Myocyte (in vitro differentiated cells): ENCODE results near the gene AFF1. TPM values are rescaled to one million over a fixed set of nuclear protein-coding genes. Genes with fewer than 3 reads are reported as not detected.

Source experiments
- total RNA-seq: library from RNA; depleted of rRNA; stranded (reverse); fragments of >200 nt; gene quantifications from 2 replicates; pipeline ENCODE4 v1.2.3, GENCODE V29; 2014

Gene AFF1
- total RNA-seq, 1 donor from 2014 or later: 13.7 TPM

Other genes starting within 250 kb of the AFF1 start
- not detected in 2 replicates for gene SLC10A6, start 85.6 kb upstream of the AFF1 start, total RNA-seq
- 0.21 TPM in 1 of 2 replicates, not detected in the other for gene C4orf36, start 42.6 kb upstream of the AFF1 start, total RNA-seq